Retina (tissue), 1 donor: ENCODE data around the gene OR10D3.
"Not testable (repeated sequence)": the region's sequence is repeated elsewhere in the genome, so short reads cannot be mapped to it uniquely, and the experiment has no call there.

Experiments
- DNase-seq: peaks from one replicate; pipeline ENCODE4 v3.0.0-alpha.2; 2016

OR10D3 gene

DNA sequence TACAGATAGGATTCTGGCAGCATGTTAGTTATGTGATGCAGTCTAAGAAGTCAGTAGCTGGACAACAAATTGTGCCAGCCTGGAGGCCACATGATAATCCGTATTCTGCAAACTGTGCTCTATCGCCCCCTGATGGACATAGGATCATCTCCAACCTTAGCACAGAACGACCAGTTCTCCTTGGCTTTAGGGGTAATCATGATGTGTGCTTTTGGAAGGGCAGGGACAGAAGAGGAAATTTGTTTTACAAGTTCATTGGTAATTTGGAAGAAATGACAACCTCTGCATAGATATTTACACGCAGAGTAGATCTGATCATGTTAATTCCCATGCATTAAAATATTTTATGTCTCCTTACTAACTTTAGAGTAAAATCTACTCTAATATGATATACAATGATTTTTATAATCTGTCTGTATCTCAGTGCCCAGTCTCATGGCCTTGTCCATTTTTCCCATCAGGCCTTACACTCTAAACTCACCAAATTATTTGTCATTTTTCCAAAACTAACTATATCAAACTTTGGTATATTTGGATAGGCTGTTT, 12.1 kb downstream of the OR10D3 start:
- DNase-seq = peak; percentile 36

DNA sequence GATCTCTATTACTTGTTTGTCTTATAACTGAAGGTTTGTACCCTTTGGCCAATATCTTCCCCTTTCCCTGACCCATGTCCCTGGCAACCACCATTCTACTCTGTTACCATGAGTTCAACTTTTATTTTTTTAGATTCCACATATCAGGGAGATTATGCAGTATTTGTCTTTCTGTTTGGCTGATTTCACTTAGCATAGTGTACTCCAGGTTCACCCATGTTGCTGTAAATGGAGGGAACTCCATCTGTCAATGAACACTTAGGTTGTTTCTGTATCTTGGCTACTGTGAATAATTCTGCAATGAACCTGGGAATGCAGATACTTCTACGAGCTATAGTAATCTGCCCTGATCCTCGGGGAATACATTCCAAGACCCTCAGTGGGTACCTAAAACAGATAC, 14.9 kb downstream of the OR10D3 start:
- DNase-seq = no peak

DNA sequence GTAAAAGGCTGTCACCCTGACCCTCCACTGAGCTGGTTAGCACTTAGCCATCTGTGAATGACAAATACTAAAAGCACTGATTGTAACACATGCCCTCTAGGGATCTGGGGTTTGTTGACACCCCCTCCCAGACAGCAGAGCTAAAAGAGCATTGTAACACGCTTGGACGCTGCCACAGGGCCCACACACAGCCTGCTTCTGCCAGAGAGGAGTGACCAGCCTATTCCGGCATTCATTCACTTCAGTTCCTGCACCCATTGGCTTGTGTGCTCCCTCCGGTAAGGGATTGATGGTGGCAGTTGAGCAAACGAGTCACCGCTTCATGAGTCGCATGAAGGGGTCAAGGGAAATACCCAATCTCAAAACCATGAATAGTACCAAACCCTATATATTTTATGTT, 15.8 kb downstream of the OR10D3 start:
- DNase-seq = no peak

DNA sequence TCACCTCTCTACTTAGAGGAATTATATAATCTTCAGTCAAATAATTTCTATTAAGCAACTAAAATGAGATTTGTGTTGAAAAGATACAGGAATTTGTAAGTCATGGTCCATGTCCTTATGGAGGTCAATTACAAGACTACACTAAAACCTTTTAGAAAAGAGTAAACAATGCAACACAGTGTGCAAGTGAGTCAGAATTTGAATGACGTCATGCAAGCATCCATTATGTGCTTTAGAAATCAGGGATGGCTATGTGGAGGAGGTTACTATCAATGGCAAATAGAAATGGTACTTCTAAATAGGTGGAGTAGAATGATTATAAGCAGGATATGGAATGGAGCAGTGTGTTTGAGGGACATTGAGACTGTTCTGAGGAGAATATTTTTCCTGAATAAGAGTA, 16.6 kb downstream of the OR10D3 start:
- DNase-seq = no peak

DNA sequence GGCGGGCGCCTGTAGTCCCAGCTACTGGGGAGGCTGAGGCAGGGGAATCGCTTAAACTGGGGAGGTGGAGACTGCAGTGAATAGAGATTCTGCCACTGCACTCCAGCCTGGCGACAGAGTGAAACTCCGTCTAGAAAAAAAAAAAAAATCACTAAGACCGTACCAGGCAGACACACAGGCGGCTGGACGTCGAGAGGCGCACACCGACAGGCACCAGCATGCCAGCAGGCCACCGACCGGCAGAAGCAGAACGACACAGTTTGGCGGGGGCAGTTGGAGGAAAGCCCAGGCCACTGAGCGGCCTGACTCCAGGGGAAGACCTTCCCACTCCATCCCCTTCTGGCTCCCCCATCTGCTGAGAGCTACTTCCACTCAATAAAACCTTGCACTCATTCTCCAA, 17.5 kb downstream of the OR10D3 start:
- DNase-seq = no peak

DNA sequence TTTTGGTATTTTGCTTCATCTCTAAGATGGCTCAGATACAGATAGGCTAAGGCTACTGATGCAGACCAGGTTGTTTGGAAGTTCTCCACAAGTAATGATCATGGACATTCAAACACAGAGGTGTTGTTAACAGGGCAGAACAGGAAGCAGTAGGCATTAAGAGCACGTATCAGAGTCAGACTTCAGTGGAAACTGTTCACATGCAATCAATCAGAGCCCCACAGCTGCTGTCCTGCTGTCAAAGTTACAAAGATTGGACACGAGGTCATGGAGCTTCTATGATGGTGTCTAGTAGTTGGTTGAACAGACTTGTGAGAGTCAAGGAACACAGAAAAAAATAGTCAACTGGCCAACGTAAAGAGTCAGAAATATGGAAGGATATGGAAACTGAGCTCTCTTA, 19.8 kb downstream of the OR10D3 start:
- DNase-seq = no peak

DNA sequence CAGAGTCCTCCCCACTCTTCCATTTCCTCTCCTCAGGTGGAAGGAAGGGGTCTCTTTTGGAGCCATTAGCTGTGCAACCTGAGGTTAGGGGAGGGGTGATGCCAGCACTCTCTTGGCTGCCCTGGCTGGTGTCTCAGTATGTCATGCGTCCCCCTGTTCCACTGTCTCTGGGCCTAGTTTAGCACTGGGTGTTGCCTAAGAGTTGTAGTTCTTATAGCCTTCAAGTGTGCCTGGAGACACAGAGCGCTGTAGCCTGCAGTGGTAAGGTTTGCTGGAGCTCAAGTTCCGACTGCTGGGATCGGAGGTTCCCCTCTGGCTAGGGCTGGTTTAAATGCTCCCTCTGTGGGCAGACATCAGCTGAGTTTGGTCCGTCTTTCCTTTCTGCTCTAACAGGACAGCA, 20.9 kb downstream of the OR10D3 start:
- DNase-seq = no peak

DNA sequence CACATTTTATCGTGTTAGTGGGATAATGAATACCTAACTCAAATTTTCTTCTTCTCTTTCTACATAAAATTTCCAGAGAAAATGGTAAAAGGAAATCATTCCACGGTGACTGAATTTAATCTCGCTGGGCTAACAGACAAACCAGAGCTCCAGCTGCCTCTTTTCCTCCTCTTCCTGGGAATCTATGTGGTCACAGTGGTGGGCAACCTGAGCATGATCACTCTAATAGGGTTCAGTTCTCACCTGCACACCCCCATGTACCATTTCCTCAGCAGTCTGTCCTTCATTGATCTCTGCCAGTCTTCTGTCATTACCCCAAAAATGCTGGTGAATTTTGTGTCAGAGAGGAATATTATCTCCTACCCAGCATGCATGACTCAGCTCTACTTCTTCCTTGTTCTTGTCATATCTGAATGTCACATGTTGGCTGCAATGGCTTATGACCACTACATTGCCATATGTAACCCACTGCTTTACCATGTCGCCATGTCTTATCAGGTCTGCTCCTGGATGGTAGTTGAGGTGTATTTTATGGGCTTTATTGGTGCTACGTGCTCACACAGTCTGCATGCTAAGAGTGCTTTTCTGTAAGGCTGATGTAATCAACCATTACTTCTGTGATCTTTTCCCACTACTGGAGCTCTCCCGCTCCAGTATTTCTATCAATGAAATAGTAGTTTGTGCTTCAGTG, 24.1 kb downstream of the OR10D3 start:
- no peak for DNase-seq

DNA sequence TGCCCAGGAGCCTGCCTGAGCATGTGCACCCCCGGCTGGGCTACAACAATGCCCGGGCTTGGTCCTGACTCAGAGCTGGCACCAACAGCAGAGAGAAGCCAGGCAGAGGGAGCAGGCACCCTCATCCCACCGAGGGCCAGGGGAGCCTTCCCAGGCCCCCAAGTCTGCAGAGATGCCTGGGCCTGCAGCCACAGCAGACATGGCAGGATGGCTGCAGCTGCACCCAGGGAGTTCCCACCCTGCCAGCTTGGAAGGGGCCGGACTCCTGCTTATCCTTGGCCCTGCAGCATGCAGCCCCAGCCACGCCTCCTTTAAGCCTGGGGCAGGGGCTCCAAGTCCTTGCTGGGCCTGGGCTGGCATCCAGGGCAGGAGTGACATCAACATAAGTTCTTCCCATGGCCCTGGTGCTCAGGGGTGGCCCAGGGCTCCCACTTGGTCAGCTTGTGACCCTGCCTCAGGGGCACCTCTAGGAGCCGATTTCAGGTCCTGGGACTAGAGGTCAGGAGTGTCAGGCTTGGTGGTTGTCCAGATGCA, 26.7 kb downstream of the OR10D3 start:
- DNase-seq = no peak

DNA sequence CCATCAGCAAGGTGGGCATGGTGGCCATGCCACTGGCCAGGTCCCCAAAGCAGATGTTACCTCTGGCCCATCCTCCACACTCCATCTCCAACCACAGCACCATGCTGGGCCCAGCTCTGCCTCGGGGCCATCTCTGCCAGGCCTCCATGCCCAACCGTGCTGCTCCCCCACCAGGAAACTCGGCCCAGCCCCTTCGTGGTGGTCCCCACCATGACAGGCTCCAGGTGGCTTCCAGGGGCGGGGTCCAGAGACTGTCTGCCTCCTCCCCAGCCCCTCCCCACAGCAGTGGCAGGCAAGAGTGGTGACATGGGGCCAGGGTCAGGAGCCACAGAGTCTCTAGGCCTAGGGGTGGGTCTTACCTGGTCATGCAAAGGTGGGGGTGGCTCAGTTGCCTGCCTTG, 27.3 kb downstream of the OR10D3 start:
- DNase-seq = no peak

DNA sequence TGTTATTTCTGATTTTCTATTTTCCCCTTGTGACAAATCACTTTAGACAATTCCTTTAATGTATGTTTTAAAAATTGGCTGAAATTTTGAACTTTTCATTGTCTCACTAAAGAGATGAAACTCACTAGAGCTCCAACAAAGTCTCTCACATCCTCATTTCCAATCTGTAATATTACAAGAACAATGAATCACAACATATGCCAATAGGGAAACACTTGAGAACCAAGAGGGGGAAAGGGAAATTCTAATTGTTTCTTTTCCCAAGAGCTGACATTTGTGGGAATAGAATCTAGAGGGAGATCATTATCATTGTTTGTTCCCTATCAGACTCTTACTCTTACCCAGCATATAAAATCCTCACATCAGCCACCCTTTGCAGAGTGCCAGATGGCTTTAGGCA, 28.2 kb downstream of the OR10D3 start:
- no peak for DNase-seq

DNA sequence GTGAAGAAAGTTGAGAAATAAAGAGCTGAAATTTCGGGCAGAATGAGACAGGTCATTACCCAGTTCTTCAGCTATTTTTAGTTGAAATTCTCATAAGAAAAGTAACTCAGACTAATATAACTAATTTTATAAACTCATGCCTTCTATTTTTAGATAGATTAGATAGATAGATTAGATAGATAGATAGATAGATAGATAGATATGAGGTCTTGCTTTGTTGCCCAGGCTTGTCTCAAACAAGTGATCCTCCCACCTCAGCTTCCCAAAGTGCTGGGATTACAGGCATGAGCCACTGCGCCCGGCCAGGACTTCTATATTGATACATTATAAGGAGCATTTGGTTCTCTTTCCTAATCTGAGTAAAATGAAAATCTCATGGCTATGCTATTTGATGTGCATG, 30.9 kb downstream of the OR10D3 start:
- DNase-seq = no peak

DNA sequence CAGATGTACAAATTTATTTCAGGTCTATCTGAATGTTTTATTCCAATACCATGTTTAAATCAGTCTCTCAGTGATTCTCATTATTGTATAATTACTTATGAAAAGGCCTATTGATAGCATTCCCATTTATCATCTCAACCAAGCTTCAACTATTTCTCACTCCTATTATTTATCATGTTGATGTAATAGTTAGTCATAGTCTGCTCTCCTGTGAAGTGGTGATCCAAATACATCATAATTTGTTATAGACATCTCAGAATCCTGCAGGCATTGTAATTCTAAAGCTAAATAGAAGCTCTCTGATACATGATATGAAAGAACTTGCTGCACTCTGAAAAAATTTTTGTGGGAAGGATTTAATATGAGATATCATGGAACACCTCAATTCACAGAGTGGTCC, 36.0 kb downstream of the OR10D3 start:
- DNase-seq = no peak

DNA sequence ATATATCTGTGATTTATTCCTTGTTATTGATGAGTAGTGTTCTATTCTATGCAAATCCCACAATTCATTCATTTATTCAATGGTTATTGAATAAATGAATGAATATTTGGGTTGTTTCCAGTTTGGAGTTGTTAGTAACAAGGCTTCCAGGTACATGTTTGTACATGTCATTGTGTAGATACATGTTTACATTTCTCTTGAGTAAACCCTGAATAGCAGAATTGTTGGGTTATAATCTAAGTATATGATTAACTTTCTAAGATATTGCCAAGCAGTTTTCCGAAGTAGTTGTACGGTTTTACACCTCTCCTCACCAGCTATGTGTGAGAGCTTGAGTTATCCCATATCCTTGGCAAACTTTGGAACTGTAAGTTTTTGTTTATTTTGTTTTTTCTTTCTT, 39.3 kb downstream of the OR10D3 start:
- no peak for DNase-seq

DNA sequence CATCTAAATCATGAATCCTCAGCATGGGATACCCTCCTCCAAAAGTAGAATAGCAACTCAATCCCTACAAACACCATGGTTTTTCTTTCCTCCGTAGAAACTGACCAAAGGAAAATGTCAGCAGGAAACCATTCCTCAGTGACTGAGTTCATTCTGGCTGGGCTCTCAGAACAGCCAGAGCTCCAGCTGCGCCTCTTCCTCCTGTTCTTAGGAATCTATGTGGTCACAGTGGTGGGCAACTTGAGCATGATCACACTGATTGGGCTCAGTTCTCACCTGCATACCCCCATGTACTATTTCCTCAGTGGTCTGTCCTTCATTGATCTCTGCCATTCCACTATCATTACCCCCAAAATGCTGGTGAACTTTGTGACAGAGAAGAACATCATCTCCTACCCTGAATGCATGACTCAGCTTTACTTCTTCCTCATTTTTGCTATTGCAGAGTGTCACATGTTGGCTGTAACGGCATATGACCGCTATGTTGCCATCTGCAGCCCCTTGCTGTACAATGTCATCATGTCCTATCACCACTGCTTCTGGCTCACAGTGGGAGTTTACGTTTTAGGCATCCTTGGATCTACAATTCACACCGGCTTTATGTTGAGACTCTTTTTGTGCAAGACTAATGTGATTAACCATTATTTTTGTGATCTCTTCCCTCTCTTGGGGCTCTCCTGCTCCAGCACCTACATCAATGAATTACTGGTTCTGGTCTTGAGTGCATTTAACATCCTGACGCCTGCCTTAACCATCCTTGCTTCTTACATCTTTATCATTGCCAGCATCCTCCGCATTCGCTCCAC, 41.7 kb downstream of the OR10D3 start:
- DNase-seq = not testable (repeated sequence)

DNA sequence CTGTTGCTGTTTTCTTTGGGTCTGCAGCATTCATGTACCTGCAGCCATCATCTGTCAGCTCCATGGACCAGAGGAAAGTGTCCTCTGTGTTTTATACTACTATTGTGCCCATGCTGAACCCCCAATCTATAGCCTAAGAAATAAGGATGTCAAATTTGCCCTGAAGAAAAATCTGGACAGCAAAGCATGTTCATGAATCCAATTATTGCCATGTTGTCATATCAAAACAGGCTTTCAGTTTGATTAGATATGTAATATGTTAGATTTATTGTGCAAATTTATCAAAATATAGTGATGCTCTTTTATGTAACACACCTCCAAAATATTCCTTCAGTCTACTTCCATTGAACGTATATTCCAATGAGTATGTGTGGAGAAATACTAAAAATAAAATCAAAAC, 42.3 kb downstream of the OR10D3 start:
- DNase-seq = no peak

DNA sequence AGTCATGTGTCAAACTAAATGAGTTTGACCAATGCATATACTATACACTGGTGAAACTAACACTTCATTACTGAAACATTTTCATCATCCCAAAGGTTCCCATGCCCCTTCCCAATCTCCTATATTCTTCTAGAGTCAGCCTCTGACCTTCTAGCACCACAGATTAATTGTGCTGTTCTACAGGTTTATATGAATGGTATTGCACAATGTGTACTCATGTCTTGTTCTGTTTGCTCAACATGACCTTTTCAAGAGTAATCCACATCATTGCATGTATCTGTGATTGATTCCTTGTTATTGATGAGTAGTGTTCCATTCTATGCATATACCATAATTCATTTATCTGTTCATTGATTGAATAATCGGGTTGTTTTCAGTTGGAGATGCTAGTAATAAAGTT, 50.2 kb downstream of the OR10D3 start:
- DNase-seq = no peak
